ENCODE results near the gene COQ10B. TPM values are rescaled to one million over a fixed set of nuclear protein-coding genes. Genes with fewer than 3 reads are reported as not detected.

The COQ10B gene
- total RNA-seq, 1 experiment from 2014 or later, result 28.8 TPM

GRCh38 chr2:197433780-197434438 lies 19.4 kb upstream of the COQ10B start:
- BruUV-seq (replicated peaks), result TSS peak; percentile 54
- H3K27me3 Mint-ChIP-seq (ENCODE audit: unreplicated experiment), result no peaks in the 10 kb centered on the region
- peaks cover 43% of the 10 kb centered on the region for H3K36me3 Mint-ChIP-seq (ENCODE audit: insufficient read depth, unreplicated experiment)
- peak overlapping the region; percentile 99 for H3K27ac Mint-ChIP-seq (ENCODE audit: unreplicated experiment)
- CTCF ChIA-PET, result interaction anchor here (1.7 kb wide), 1 partner anchor 19 kb away, joined by 5 read pairs; the partner anchor contains the start of gene COQ10B
- peak overlapping the region; percentile 76 for H3K4me3 Mint-ChIP-seq (ENCODE audit: low read depth, unreplicated experiment)
- intact Hi-C loops (cut with micrococcal nuclease; ENCODE audit: unreplicated experiment), result no loop called here
- no peaks in the 10 kb centered on the region for H3K9me3 Mint-ChIP-seq (ENCODE audit: low read depth, unreplicated experiment)
- TF ChIP-seq CTCF (IDR thresholded peaks at IDR 0.05; ENCODE audit: unreplicated experiment), result no peak
- H3K4me1 Mint-ChIP-seq (ENCODE audit: low read depth, unreplicated experiment), result peaks cover 43% of the 10 kb centered on the region
- DNase-seq, result no peak

- no TSS peak for BruUV-seq (replicated peaks)
- H3K4me3 Mint-ChIP-seq (ENCODE audit: low read depth, unreplicated experiment), result peak within 1 kb of the TSS; percentile 76
- peak; percentile 98 for DNase-seq
- no peaks in the 10 kb centered on the region for H3K9me3 Mint-ChIP-seq (ENCODE audit: low read depth, unreplicated experiment)
- TF ChIP-seq CTCF (IDR thresholded peaks at IDR 0.05; ENCODE audit: unreplicated experiment), result no peak
- intact Hi-C loops (cut with micrococcal nuclease; ENCODE audit: unreplicated experiment), result no loop called here
- H3K27me3 Mint-ChIP-seq (ENCODE audit: unreplicated experiment), result no peaks in the 10 kb centered on the region
- CTCF ChIA-PET, result interaction anchor here (0.6 to 1.7 kb wide), 3 partner anchors 18 to 65 kb away, joined by 3 to 7 read pairs (median 5); partner anchors contain the start of genes COQ10B, HSPD1 and HSPE1
- peaks cover 34% of the 10 kb centered on the region for H3K4me1 Mint-ChIP-seq (ENCODE audit: low read depth, unreplicated experiment)
- H3K36me3 Mint-ChIP-seq (ENCODE audit: insufficient read depth, unreplicated experiment), result peaks cover 38% of the 10 kb centered on the region
- H3K27ac Mint-ChIP-seq (ENCODE audit: unreplicated experiment), result peak within 1 kb of the TSS; percentile 99
Observed at GRCh38 chr2:197434541-197435513, 18.5 kb upstream of the COQ10B start, which contains the start of gene SF3B1. TSS of gene SF3B1 (minus strand) at chr2:197435028. CDS start at chr2:197434999, 29 bp downstream.

GRCh38 chr2:197435598-197436420 lies 17.5 kb upstream of the COQ10B start:
- Mint-ChIP-seq H3K36me3 (ENCODE audit: insufficient read depth, unreplicated experiment) (peaks cover 38% of the 10 kb centered on the region), H3K27me3 (ENCODE audit: unreplicated experiment) (no peaks in the 10 kb centered on the region), H3K4me1 (ENCODE audit: low read depth, unreplicated experiment) (peaks cover 24% of the 10 kb centered on the region), H3K9me3 (ENCODE audit: low read depth, unreplicated experiment) (no peaks in the 10 kb centered on the region), H3K27ac (ENCODE audit: unreplicated experiment) (peak overlapping the region; percentile 99), H3K4me3 (ENCODE audit: low read depth, unreplicated experiment) (peak overlapping the region; percentile 76)
- intact Hi-C loops (cut with micrococcal nuclease; ENCODE audit: unreplicated experiment), result no loop called here
- TSS peak; percentile 96 for BruUV-seq (replicated peaks)
- DNase-seq, result no peak
- CTCF ChIA-PET, result interaction anchor here (1.7 kb wide), 1 partner anchor 17 kb away, joined by 5 read pairs; the partner anchor contains the start of gene COQ10B
- TF ChIP-seq CTCF (IDR thresholded peaks at IDR 0.05; ENCODE audit: unreplicated experiment), result no peak

GRCh38 chr2:197437380-197437779 lies 16.0 kb upstream of the COQ10B start:
- no peak for DNase-seq
- peaks cover 31% of the 10 kb centered on the region for H3K36me3 Mint-ChIP-seq (ENCODE audit: insufficient read depth, unreplicated experiment)
- H3K27ac Mint-ChIP-seq (ENCODE audit: unreplicated experiment), result no peak overlapping the region
- intact Hi-C loops (cut with micrococcal nuclease; ENCODE audit: unreplicated experiment), result no loop called here
- no TSS peak for BruUV-seq (replicated peaks)
- CTCF ChIA-PET, result interaction anchor here (0.7 kb wide), 1 partner anchor 22 kb away, joined by 3 read pairs; no protein-coding TSS in a partner anchor
- H3K4me1 Mint-ChIP-seq (ENCODE audit: low read depth, unreplicated experiment), result peaks cover 9% of the 10 kb centered on the region
- no peak for TF ChIP-seq CTCF (IDR thresholded peaks at IDR 0.05; ENCODE audit: unreplicated experiment)
- no peak overlapping the region for H3K4me3 Mint-ChIP-seq (ENCODE audit: low read depth, unreplicated experiment)
- no peaks in the 10 kb centered on the region for H3K9me3 Mint-ChIP-seq (ENCODE audit: low read depth, unreplicated experiment)
- H3K27me3 Mint-ChIP-seq (ENCODE audit: unreplicated experiment), result no peaks in the 10 kb centered on the region
